Measurements from ENCODE around the gene CHIA. TPM values are rescaled to one million over a fixed set of nuclear protein-coding genes. Genes with fewer than 3 reads are reported as not detected.
A peak's percentile ranks its signal among the peaks of the same experiment; 100 is the strongest.

The CHIA gene
- total RNA-seq, 4 donors from 2014 or later = not detected

DNA sequence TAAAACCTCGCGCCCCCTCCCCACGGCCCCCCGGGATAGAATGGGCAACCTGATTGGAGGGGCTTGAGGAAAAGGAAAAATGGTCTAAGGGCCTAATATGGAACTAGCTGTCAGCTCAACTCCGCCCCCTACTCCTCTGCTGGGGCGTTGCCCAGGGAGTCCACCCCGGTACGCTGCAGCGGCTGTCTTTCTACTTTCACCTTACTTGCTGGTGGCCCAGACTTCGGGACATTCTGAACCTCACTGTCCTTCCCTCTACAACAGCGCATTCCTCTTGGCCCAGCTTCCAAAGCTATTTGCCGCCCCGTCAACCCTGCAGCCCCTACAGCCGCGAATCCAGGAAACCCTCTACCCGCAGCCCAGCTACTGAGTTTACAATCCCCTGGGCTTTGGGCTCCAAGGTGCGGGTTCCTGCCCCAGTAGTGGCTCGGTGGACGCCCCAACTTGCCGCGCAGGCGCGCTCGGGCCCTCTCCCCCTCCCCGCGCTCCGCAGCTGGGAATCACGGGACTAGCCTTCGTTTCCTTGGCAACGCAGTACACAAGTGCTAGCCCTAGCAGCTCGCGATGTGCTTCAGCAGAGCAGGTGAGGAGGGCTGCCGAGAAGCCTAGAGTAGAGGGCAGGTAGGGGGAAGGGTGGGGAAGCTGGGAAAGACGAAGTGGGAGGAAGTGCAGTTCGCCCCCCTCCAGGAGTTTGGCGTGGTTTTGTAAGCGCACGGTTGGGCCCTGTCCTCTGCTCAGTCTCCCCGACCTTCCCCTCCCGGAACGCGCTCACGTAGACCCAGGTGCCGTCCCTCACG lies 55.6 kb downstream of the CHIA start:
- Histone ChIP-seq H3K27me3 (no peaks in the 10 kb centered on the region), H3K36me3 (peaks cover 0 to 5% of the 10 kb centered on the region in 2 donors), H3K9me3 (no peaks in the 10 kb centered on the region), H3K27ac (peak overlapping the region; percentile 51 to 87 (median 84)), H3K4me3 (peak overlapping the region; percentile 41 to 65), H3K4me1 (peaks cover 0 to 7% (median 0%) of the 10 kb centered on the region in 3 donors)
- peak; percentile 96 for ATAC-seq
- 0 to 8% methylated on average over 14 to 19 of the region's 45 CpGs for WGBS, 2 donors (ENCODE audit: low coverage in 1 of 2)
- TF ChIP-seq EP300 (IDR thresholded peaks at IDR 0.05) (no peak), POLR2A (IDR thresholded peaks at IDR 0.05) (peak in 1 of 2 donors; percentile 49), POLR2AphosphoS5 (IDR thresholded peaks at IDR 0.05) (peak; percentile 32)
- TF ChIP-seq, protein P1, sequence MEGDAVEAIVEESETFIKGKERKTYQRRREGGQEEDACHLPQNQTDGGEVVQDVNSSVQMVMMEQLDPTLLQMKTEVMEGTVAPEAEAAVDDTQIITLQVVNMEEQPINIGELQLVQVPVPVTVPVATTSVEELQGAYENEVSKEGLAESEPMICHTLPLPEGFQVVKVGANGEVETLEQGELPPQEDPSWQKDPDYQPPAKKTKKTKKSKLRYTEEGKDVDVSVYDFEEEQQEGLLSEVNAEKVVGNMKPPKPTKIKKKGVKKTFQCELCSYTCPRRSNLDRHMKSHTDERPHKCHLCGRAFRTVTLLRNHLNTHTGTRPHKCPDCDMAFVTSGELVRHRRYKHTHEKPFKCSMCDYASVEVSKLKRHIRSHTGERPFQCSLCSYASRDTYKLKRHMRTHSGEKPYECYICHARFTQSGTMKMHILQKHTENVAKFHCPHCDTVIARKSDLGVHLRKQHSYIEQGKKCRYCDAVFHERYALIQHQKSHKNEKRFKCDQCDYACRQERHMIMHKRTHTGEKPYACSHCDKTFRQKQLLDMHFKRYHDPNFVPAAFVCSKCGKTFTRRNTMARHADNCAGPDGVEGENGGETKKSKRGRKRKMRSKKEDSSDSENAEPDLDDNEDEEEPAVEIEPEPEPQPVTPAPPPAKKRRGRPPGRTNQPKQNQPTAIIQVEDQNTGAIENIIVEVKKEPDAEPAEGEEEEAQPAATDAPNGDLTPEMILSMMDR (IDR thresholded peaks at IDR 0.05) = peak in 1 of 4 experiments; percentile 24

DNA sequence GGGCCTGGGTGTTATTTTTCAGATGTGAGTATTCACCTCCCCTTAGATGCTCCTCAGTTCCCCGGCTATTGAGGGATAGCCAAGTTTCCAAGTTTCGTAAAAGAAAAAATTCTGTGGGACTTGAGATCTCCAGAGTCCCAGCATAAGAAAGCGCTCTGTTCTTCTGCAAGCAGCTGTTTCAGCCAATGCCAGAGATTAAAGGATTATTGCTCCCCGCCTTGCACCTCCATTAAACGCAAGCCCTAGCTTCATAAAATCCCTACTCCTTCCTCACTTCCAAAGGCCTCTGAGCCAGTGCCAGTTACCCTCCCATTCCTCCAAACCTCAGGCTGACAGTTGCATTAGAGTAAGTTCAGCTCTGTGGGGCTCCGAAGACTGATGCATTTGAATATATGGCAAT lies 56.4 kb downstream of the CHIA start:
- no peak for ATAC-seq
- Histone ChIP-seq H3K27me3 (no peaks in the 10 kb centered on the region), H3K4me1 (peaks cover 0 to 7% (median 0%) of the 10 kb centered on the region in 3 donors), H3K9me3 (no peaks in the 10 kb centered on the region), H3K36me3 (peaks cover 0 to 12% of the 10 kb centered on the region in 2 donors), H3K27ac (peak overlapping the region; percentile 51 to 87 (median 84)), H3K4me3 (peak overlapping the region in 1 of 2 donors; percentile 65)
- TF ChIP-seq EP300 (IDR thresholded peaks at IDR 0.05) (no peak), POLR2A (IDR thresholded peaks at IDR 0.05) (no peak), POLR2AphosphoS5 (IDR thresholded peaks at IDR 0.05) (no peak)
- TF ChIP-seq, protein P1 (IDR thresholded peaks at IDR 0.05) = no peak
- 47 to 51% methylated on average over 3 to 6 of the region's 6 CpGs for WGBS, 2 donors (ENCODE audit: low coverage in 1 of 2)

DNA sequence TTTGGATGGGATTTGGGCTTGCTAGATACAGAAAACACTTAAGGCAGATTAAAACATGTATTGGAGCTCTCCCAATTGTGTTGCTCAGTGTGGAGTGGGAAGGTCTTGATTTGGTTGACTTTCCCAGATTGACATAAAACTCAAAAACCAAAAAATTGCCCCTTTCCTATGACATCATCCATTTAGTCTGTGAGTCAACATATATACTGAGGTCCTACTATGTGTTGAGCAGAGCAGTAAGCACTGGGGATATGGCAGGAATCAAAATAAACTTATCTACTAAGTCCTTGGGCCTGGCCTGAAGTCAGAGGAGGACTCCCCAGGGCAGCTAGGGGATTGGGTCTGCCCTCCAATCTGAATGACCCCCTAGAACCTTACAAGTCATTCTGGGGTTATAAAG lies 61.0 kb downstream of the CHIA start:
- H3K9me3 ChIP-seq = no peaks in the 10 kb centered on the region
- no peak overlapping the region for H3K4me3 ChIP-seq
- H3K27me3 ChIP-seq = no peaks in the 10 kb centered on the region
- peaks cover 0 to 12% of the 10 kb centered on the region in 2 donors for H3K36me3 ChIP-seq
- peaks cover 0 to 5% (median 0%) of the 10 kb centered on the region in 3 donors for H3K4me1 ChIP-seq
- TF ChIP-seq, protein P1 (IDR thresholded peaks at IDR 0.05) = no peak
- TF ChIP-seq POLR2A (IDR thresholded peaks at IDR 0.05) (no peak), EP300 (IDR thresholded peaks at IDR 0.05) (no peak), POLR2AphosphoS5 (IDR thresholded peaks at IDR 0.05) (no peak)
- ATAC-seq = no peak
- H3K27ac ChIP-seq = no peak overlapping the region

DNA sequence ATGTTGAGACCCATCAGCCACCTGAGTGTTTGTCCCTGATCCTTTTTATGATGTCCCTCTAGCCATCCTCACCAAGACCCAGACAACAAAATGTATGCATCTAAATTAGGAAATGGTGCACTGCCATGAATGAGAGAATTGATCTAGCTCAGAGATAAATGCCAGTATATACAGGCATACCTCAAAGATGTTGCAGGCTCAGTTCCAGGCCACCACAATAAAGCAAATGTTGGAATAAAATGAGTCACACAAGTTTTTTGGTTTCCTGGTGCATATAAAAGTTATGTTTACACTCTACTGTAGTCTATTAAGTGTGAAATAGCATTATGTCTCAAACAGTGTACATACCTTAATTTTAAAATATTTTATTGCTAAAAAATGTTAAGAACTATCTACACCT lies 63.9 kb downstream of the CHIA start:
- no peak overlapping the region for H3K27ac ChIP-seq
- peaks cover 0 to 8% of the 10 kb centered on the region in 2 donors for H3K36me3 ChIP-seq
- H3K9me3 ChIP-seq = no peaks in the 10 kb centered on the region
- H3K4me3 ChIP-seq = no peak overlapping the region
- TF ChIP-seq EP300 (IDR thresholded peaks at IDR 0.05) (no peak), POLR2AphosphoS5 (IDR thresholded peaks at IDR 0.05) (no peak), POLR2A (IDR thresholded peaks at IDR 0.05) (no peak)
- TF ChIP-seq, protein P1 (IDR thresholded peaks at IDR 0.05) = no peak
- no peaks in the 10 kb centered on the region for H3K4me1 ChIP-seq
- no peaks in the 10 kb centered on the region for H3K27me3 ChIP-seq
- ATAC-seq = no peak

DNA sequence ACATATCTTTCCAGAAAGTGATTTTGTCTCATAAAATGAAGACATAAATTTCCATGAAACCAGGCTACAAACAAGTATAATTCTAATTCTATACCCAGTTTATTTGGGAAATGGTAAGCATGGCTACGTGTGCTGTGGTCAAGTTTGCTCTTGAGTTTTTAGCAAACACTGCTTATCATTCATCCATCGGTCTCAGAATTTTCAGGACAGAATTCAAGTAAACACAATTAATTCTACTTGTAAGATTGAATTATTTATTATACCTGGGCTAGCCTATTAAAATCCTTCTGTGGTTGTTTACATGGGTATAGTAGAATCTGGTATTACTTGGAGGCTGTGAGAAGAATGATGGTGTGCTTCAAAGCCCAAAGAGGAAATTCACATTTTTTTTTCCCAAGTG lies 68.3 kb downstream of the CHIA start:
- H3K4me3 ChIP-seq = no peak overlapping the region
- no peaks in the 10 kb centered on the region for H3K27me3 ChIP-seq
- WGBS, 2 donors (ENCODE audit: low coverage in 1 of 2) = 81 to 85% methylated on average over 2 of the region's 2 CpGs
- no peak overlapping the region for H3K27ac ChIP-seq
- H3K4me1 ChIP-seq = no peaks in the 10 kb centered on the region
- no peaks in the 10 kb centered on the region for H3K36me3 ChIP-seq
- no peak for ATAC-seq
- H3K9me3 ChIP-seq = no peaks in the 10 kb centered on the region
- TF ChIP-seq POLR2AphosphoS5 (IDR thresholded peaks at IDR 0.05) = no peak
- TF ChIP-seq POLR2A (IDR thresholded peaks at IDR 0.05) = no peak
- no peak for TF ChIP-seq EP300 (IDR thresholded peaks at IDR 0.05)
- TF ChIP-seq, protein P1 (IDR thresholded peaks at IDR 0.05) = no peak

All from gastroesophageal sphincter (tissue), 4 donors.